ENCODE measurements around the gene RBM6.

RBM6 gene

DNA sequence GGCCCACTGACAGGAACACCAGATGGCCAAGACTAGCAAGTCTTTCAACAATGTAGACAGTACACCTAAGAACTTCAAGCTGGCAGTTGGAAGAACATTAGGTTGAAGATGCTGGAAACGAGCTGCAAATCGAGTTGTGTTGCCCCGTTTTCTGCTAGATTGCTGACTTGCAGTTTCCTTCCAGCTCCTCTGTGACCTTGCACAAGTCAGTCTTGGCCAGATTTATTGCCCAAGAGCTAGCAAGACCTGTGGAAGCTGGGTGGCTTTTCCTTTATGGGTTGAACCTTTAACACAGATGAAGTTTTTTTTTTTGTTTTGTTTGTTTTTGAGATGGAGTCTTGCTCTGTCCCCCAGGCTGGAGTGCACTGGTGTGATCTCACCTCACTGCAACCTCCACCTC lies 2.9 kb upstream of the RBM6 start:
- Histone ChIP-seq H3K36me3 (ENCODE audit: control insufficient read depth, insufficient read depth, low read length) (peaks cover 2% of the 10 kb centered on the region), H3K9me3 (ENCODE audit: control insufficient read depth, low read length) (no peaks in the 10 kb centered on the region), H3K27ac (ENCODE audit: low read depth, low read length, severe bottlenecking) (no peak overlapping the region), H3K4me1 (ENCODE audit: control insufficient read depth, insufficient read depth, low read length, poor library complexity, severe bottlenecking) (no peaks in the 10 kb centered on the region), H3K4me3 (ENCODE audit: extremely low read depth, insufficient read depth, low read length, poor library complexity, severe bottlenecking) (no peak overlapping the region)
- WGBS, 2 experiments (ENCODE audit: insufficient coverage in 2 of 2) = 79 to 92% methylated on average over 3 of the region's 3 CpGs

GRCh38 chr3:49940667-49941249 lies 808 bp downstream of the RBM6 start:
- peaks cover 25% of the 10 kb centered on the region for H3K36me3 ChIP-seq (ENCODE audit: control insufficient read depth, insufficient read depth, low read length)
- no peaks in the 10 kb centered on the region for H3K4me1 ChIP-seq (ENCODE audit: control insufficient read depth, insufficient read depth, low read length, poor library complexity, severe bottlenecking)
- peak overlapping the region; percentile 93 for H3K27ac ChIP-seq (ENCODE audit: low read depth, low read length, severe bottlenecking)
- no peaks in the 10 kb centered on the region for H3K9me3 ChIP-seq (ENCODE audit: control insufficient read depth, low read length)
- 5 to 14% methylated on average over 17 to 21 of the region's 23 CpGs for WGBS, 2 experiments (ENCODE audit: insufficient coverage in 2 of 2)
- H3K4me3 ChIP-seq (ENCODE audit: extremely low read depth, insufficient read depth, low read length, poor library complexity, severe bottlenecking) = peak overlapping the region; percentile 79

- WGBS, 2 experiments (ENCODE audit: insufficient coverage in 2 of 2) = 100% methylated on average over 2 of the region's 2 CpGs
- Histone ChIP-seq H3K27ac (ENCODE audit: low read depth, low read length, severe bottlenecking) (no peak overlapping the region), H3K9me3 (ENCODE audit: control insufficient read depth, low read length) (no peaks in the 10 kb centered on the region), H3K36me3 (ENCODE audit: control insufficient read depth, insufficient read depth, low read length) (peaks cover 28% of the 10 kb centered on the region), H3K4me3 (ENCODE audit: extremely low read depth, insufficient read depth, low read length, poor library complexity, severe bottlenecking) (no peak overlapping the region), H3K4me1 (ENCODE audit: control insufficient read depth, insufficient read depth, low read length, poor library complexity, severe bottlenecking) (no peaks in the 10 kb centered on the region)
Observed at GRCh38 chr3:49942651-49943050, 2.7 kb downstream of the RBM6 start.

DNA sequence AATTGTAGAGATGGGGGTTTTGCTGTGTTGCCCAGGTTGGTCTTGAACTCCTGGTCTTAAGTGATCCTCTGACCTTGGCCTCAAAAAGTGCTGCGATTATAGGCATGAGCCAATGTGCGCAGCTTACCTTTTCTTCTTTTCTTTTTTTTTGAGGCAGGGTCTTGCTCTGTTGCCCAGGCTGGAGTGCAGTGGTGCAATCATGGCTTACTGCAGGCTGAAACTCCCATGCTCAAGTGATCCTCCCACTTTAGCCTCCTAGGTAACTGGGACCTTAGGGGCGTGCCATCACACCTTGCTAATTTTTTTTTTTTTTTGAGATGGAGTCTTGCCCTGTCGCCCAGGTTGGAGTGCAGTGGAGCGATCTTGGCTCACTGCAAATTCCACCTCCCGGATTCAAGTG lies 13.0 kb downstream of the RBM6 start:
- H3K4me3 ChIP-seq (ENCODE audit: extremely low read depth, insufficient read depth, low read length, poor library complexity, severe bottlenecking) = no peak overlapping the region
- WGBS, 2 experiments (ENCODE audit: insufficient coverage in 2 of 2) = 94 to 100% methylated on average over 4 to 6 of the region's 6 CpGs
- no peak overlapping the region for H3K27ac ChIP-seq (ENCODE audit: low read depth, low read length, severe bottlenecking)
- peaks cover 13% of the 10 kb centered on the region for H3K36me3 ChIP-seq (ENCODE audit: control insufficient read depth, insufficient read depth, low read length)
- H3K9me3 ChIP-seq (ENCODE audit: control insufficient read depth, low read length) = no peaks in the 10 kb centered on the region
- no peaks in the 10 kb centered on the region for H3K4me1 ChIP-seq (ENCODE audit: control insufficient read depth, insufficient read depth, low read length, poor library complexity, severe bottlenecking)

DNA sequence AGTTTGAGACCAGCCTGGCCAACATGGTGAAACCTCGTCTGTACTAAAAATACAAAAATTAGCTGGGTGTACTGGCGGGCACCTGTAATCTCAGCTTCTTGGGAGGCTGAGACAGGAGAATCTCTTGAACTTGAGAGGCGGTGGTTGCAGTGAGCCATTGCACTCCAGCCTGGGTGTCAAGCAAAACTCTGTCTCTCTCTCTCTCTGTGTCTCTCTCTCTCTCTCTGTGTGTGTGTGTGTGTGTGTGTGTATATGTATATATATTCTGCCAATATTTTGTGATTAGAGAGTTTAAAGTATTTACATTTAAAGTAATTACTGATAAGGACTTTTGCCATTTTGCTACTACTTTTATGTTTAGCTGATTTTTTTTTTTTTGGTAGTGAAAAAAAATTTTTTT lies 15.7 kb downstream of the RBM6 start:
- Histone ChIP-seq H3K27ac (ENCODE audit: low read depth, low read length, severe bottlenecking) (no peak overlapping the region), H3K4me3 (ENCODE audit: extremely low read depth, insufficient read depth, low read length, poor library complexity, severe bottlenecking) (no peak overlapping the region), H3K9me3 (ENCODE audit: control insufficient read depth, low read length) (no peaks in the 10 kb centered on the region), H3K36me3 (ENCODE audit: control insufficient read depth, insufficient read depth, low read length) (peaks cover 23% of the 10 kb centered on the region), H3K4me1 (ENCODE audit: control insufficient read depth, insufficient read depth, low read length, poor library complexity, severe bottlenecking) (no peaks in the 10 kb centered on the region)
- 87 to 91% methylated on average over 2 to 3 of the region's 3 CpGs for whole genome bisulfite sequencing, 2 experiments (ENCODE audit: insufficient coverage in 2 of 2)

- Histone ChIP-seq H3K4me1 (ENCODE audit: control insufficient read depth, insufficient read depth, low read length, poor library complexity, severe bottlenecking) (peaks cover 8% of the 10 kb centered on the region), H3K9me3 (ENCODE audit: control insufficient read depth, low read length) (no peaks in the 10 kb centered on the region), H3K36me3 (ENCODE audit: control insufficient read depth, insufficient read depth, low read length) (peaks cover 61% of the 10 kb centered on the region), H3K4me3 (ENCODE audit: extremely low read depth, insufficient read depth, low read length, poor library complexity, severe bottlenecking) (no peak overlapping the region), H3K27ac (ENCODE audit: low read depth, low read length, severe bottlenecking) (no peak overlapping the region)
- no CpG with 5 or more reads among the region's 1 CpG for WGBS, 2 experiments (ENCODE audit: insufficient coverage in 2 of 2)
Observed at GRCh38 chr3:49966233-49966942, 26.4 kb downstream of the RBM6 start.

DNA sequence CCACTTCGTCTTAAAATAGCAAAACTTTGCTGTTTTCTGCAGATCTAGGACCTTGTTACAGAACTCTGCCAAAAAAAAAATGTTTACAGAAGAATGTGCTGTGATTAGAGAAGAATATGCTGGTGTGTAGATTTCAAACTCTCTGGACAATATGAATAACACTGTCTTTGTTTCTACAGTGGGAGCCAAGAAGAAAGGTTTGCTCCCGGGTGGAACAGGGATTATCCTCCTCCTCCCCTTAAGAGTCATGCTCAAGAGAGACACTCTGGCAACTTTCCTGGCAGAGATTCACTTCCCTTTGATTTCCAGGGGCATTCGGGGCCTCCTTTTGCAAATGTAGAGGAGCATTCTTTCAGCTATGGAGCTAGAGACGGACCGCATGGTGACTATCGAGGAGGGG lies 27.3 kb downstream of the RBM6 start:
- no peaks in the 10 kb centered on the region for H3K9me3 ChIP-seq (ENCODE audit: control insufficient read depth, low read length)
- H3K4me1 ChIP-seq (ENCODE audit: control insufficient read depth, insufficient read depth, low read length, poor library complexity, severe bottlenecking) = peaks cover 8% of the 10 kb centered on the region
- 98 to 100% methylated on average over 4 of the region's 6 CpGs for WGBS, 2 experiments (ENCODE audit: insufficient coverage in 2 of 2)
- peaks cover 62% of the 10 kb centered on the region for H3K36me3 ChIP-seq (ENCODE audit: control insufficient read depth, insufficient read depth, low read length)
- no peak overlapping the region for H3K27ac ChIP-seq (ENCODE audit: low read depth, low read length, severe bottlenecking)
- no peak overlapping the region for H3K4me3 ChIP-seq (ENCODE audit: extremely low read depth, insufficient read depth, low read length, poor library complexity, severe bottlenecking)

DNA sequence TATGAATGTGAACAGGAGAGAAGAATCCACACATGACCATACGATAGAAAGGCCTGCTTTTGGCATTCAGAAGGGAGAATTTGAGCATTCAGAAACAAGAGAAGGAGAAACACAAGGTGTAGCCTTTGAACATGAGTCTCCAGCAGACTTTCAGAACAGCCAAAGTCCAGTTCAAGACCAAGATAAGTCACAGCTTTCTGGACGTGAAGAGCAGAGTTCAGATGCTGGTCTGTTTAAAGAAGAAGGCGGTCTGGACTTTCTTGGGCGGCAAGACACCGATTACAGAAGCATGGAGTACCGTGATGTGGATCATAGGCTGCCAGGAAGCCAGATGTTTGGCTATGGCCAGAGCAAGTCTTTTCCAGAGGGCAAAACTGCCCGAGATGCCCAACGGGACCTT lies 28.4 kb downstream of the RBM6 start:
- 98 to 99% methylated on average over 6 to 7 of the region's 8 CpGs for WGBS, 2 experiments (ENCODE audit: insufficient coverage in 2 of 2)
- Histone ChIP-seq H3K4me1 (ENCODE audit: control insufficient read depth, insufficient read depth, low read length, poor library complexity, severe bottlenecking) (peaks cover 8% of the 10 kb centered on the region), H3K27ac (ENCODE audit: low read depth, low read length, severe bottlenecking) (no peak overlapping the region), H3K4me3 (ENCODE audit: extremely low read depth, insufficient read depth, low read length, poor library complexity, severe bottlenecking) (no peak overlapping the region), H3K9me3 (ENCODE audit: control insufficient read depth, low read length) (no peaks in the 10 kb centered on the region), H3K36me3 (ENCODE audit: control insufficient read depth, insufficient read depth, low read length) (peaks cover 62% of the 10 kb centered on the region)

GRCh38 chr3:49972656-49973055 lies 32.7 kb downstream of the RBM6 start:
- Histone ChIP-seq H3K4me3 (ENCODE audit: extremely low read depth, insufficient read depth, low read length, poor library complexity, severe bottlenecking) (no peak overlapping the region), H3K9me3 (ENCODE audit: control insufficient read depth, low read length) (no peaks in the 10 kb centered on the region), H3K36me3 (ENCODE audit: control insufficient read depth, insufficient read depth, low read length) (peaks cover 54% of the 10 kb centered on the region), H3K4me1 (ENCODE audit: control insufficient read depth, insufficient read depth, low read length, poor library complexity, severe bottlenecking) (peaks cover 4% of the 10 kb centered on the region), H3K27ac (ENCODE audit: low read depth, low read length, severe bottlenecking) (no peak overlapping the region)
- WGBS, 2 experiments (ENCODE audit: insufficient coverage in 2 of 2) = 96% methylated on average over 10 of the region's 10 CpGs

- 79 to 85% methylated on average over 2 of the region's 2 CpGs for WGBS, 2 experiments (ENCODE audit: insufficient coverage in 2 of 2)
- H3K27ac ChIP-seq (ENCODE audit: low read depth, low read length, severe bottlenecking) = no peak overlapping the region
Observed at GRCh38 chr3:49976942-49977341, 37.0 kb downstream of the RBM6 start.

DNA sequence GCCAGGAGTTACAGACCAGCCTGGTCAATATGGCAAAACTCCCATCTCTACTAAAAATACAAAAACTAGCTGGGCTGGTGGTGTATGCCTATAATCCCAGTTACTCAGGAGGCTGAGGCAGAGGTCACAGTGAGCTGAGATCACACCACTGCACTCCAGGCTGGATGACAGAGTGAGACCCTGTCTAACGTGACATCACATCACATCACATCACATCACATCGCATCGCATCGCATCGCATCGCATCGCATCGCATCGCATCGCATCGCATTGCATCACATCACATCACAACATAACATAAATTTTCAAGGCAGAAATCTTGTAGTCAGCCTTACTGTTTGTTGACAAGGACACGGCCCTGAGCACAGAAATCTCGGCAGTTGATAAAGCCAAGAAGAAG lies 44.4 kb downstream of the RBM6 start:
- no peaks in the 10 kb centered on the region for H3K4me1 ChIP-seq (ENCODE audit: control insufficient read depth, insufficient read depth, low read length, poor library complexity, severe bottlenecking)
- H3K36me3 ChIP-seq (ENCODE audit: control insufficient read depth, insufficient read depth, low read length) = peaks cover 47% of the 10 kb centered on the region
- 59 to 100% methylated on average over 1 to 13 of the region's 13 CpGs for WGBS, 2 experiments (ENCODE audit: insufficient coverage in 2 of 2)
- H3K4me3 ChIP-seq (ENCODE audit: extremely low read depth, insufficient read depth, low read length, poor library complexity, severe bottlenecking) = no peak overlapping the region
- H3K9me3 ChIP-seq (ENCODE audit: control insufficient read depth, low read length) = no peaks in the 10 kb centered on the region
- H3K27ac ChIP-seq (ENCODE audit: low read depth, low read length, severe bottlenecking) = no peak overlapping the region

More at GRCh38 chr3:49976942-49977341, 37.0 kb downstream of the RBM6 start:
- no peaks in the 10 kb centered on the region for H3K9me3 ChIP-seq (ENCODE audit: control insufficient read depth, low read length)
- H3K4me3 ChIP-seq (ENCODE audit: extremely low read depth, insufficient read depth, low read length, poor library complexity, severe bottlenecking) = no peak overlapping the region
- H3K4me1 ChIP-seq (ENCODE audit: control insufficient read depth, insufficient read depth, low read length, poor library complexity, severe bottlenecking) = no peaks in the 10 kb centered on the region
- H3K36me3 ChIP-seq (ENCODE audit: control insufficient read depth, insufficient read depth, low read length) = peaks cover 58% of the 10 kb centered on the region

Measured in mesodermal cell (in vitro differentiated cells).